K562 (cell line): ENCODE measurements around the gene DST. TPM values are rescaled to one million over a fixed set of nuclear protein-coding genes. Genes with fewer than 3 reads are reported as not detected.

Source experiments
- MYNN ChIP-seq, 2 experiments: sonication (generic); formaldehyde crosslinking in 1 of 2; IDR thresholded peaks; 2 replicates each; pipeline versions ENCODE4 v1.5.0 to v1.6.1; 2016 to 2020; ENCODE audit warnings: antibody characterized with exemption in 1 of 2, missing genetic modification reagents in 1 of 2
- NKRF ChIP-seq: fragments of 450-650 bp; IDR thresholded peaks from 2 replicates; pipeline ENCODE4 v1.6.1; 2016; ENCODE audit warnings: borderline replicate concordance
- NR4A1 ChIP-seq, 2 experiments: fragments of 250-450 bp in 1 of 2; fragments of 450-650 bp in 1 of 2; sonication (Bioruptor Pico) in 1 of 2; IDR thresholded peaks; 2 replicates each; pipeline versions ENCODE4 v1.4.0 to v1.6.1; 2016 to 2020; ENCODE audit warnings: mild to moderate bottlenecking in 2 of 2, missing compliant biosample characterization in 1 of 2, missing genetic modification characterization in 1 of 2, moderate library complexity in 1 of 2
- NUFIP1 ChIP-seq: fragments of 450-650 bp; IDR thresholded peaks from 2 replicates; pipeline ENCODE4 v1.6.1; 2018; ENCODE audit not compliant: partially characterized antibody
- ZBTB49 ChIP-seq: sonication (generic); formaldehyde crosslinking; IDR thresholded peaks from 2 replicates; pipeline ENCODE4 v1.8.0; 2022; ENCODE audit warnings: missing genetic modification reagents, mild to moderate bottlenecking, borderline replicate concordance
- ZNF740 ChIP-seq, 3 experiments: fragments of 200-800 bp in 1 of 3; sonication (Bioruptor generic) in 1 of 3; sonication (generic) in 1 of 3; formaldehyde crosslinking in 1 of 3; IDR thresholded peaks; 2 replicates each; pipeline versions ENCODE4 v1.6.1 to v1.8.0; 2016 to 2022; ENCODE audit warnings: mild to moderate bottlenecking in 2 of 3, missing compliant biosample characterization in 2 of 3, missing genetic modification characterization in 2 of 3, missing genetic modification reagents in 1 of 3
- polyA plus RNA-seq, 8 experiments: library from polyadenylated mRNA; depleted of rRNA in 4 of 8; stranded (reverse) in 5 of 8; unstranded in 3 of 8; fragments of >200 nt; fragmentation: Nextera tagmentation in 2 of 8; fragmentation: Illumina TruSeq in 1 of 8; extraction: Ambion mirVana in 2 of 8; extraction: Trizol in 1 of 8; gene quantifications; 2 replicates each; pipeline versions ENCODE4 v1.2.1 to v1.2.3, GENCODE V29; 2011 to 2014; ENCODE audit warnings: inconsistent platforms in 1 of 8, missing spikeins in 1 of 8
- total RNA-seq, 7 experiments: library from RNA; depleted of rRNA in 6 of 7; stranded (reverse); fragments of >200 nt in 6 of 7; fragmentation: Illumina TruSeq in 2 of 7; extraction: Trizol in 2 of 7; gene quantifications; 2 replicates each; pipeline versions ENCODE4 v1.2.1 to v1.2.3, GENCODE V29; 2011 to 2021; ENCODE audit warnings: low replicate concordance in 1 of 7
- TF ChIP-seq, protein P1 (sequence below), 2 experiments: fragments of 450-650 bp; formaldehyde crosslinking in 1 of 2; IDR thresholded peaks; 2 replicates each; pipeline versions ENCODE4 v1.4.0 to v1.6.1; 2014 to 2020; ENCODE audit warnings: mild to moderate bottlenecking in 2 of 2, borderline replicate concordance in 1 of 2, low read depth in 1 of 2
- TF ChIP-seq, protein P2 (sequence below): IDR thresholded peaks from 2 replicates; pipeline ENCODE4 v1.6.1; 2011; ENCODE audit not compliant: insufficient read length; ENCODE audit errors: extremely low read depth

The DST gene
- total and polyA plus RNA-seq, 9 of the 15 experiments (the other 6 are each of a cell fraction or from before 2014, with no cell fraction given), result 5.2 to 21.9 (median 13.3) TPM

DNA sequence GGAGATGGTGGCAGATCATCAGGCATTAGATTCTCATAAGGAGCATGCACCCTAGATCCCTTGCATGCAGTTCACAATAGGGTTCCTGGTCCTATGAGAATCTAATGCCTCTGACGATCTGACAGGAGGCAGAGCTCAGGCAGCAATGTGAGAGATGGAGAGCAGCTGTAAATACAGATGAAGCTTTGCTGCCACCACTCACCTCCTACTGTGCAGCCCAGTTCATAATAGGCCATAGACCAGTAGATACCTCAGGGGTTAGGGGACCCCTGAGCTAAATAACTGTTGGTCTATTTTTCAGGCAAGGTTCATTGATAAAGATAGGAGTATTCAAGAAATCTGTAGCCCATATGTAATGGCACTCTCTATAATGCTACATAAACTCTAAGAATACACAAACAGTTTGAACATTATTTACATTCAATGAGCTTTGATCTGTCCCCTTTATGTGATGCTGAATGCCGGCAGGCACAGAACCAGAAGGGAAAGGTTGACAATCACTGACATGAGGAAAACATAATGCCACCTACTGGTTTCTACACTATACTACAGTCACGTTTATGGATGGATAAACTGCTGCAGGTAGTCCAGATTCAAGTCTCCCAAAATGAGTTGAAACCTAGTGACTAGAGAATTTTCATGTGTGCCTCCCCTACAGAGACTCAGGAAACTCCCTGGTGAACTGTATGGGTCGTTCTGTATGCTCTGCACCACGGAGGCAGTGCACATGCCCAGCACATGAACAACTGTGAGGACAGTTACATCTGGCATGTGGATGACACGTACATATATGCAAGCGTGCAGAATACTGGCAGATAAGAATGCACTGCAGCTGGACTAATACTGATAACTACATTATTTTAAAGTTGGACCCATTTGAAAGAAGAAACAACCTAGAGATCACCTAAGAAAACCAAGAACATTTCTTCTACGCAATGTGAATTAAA lies 72.0 kb downstream of the DST start (continued):
- TF ChIP-seq, protein P1, sequence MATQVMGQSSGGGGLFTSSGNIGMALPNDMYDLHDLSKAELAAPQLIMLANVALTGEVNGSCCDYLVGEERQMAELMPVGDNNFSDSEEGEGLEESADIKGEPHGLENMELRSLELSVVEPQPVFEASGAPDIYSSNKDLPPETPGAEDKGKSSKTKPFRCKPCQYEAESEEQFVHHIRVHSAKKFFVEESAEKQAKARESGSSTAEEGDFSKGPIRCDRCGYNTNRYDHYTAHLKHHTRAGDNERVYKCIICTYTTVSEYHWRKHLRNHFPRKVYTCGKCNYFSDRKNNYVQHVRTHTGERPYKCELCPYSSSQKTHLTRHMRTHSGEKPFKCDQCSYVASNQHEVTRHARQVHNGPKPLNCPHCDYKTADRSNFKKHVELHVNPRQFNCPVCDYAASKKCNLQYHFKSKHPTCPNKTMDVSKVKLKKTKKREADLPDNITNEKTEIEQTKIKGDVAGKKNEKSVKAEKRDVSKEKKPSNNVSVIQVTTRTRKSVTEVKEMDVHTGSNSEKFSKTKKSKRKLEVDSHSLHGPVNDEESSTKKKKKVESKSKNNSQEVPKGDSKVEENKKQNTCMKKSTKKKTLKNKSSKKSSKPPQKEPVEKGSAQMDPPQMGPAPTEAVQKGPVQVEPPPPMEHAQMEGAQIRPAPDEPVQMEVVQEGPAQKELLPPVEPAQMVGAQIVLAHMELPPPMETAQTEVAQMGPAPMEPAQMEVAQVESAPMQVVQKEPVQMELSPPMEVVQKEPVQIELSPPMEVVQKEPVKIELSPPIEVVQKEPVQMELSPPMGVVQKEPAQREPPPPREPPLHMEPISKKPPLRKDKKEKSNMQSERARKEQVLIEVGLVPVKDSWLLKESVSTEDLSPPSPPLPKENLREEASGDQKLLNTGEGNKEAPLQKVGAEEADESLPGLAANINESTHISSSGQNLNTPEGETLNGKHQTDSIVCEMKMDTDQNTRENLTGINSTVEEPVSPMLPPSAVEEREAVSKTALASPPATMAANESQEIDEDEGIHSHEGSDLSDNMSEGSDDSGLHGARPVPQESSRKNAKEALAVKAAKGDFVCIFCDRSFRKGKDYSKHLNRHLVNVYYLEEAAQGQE (IDR thresholded peaks at IDR 0.05; ENCODE audit: borderline replicate concordance), result peak; percentile 41; the same call in 1 of the 2 replicates
- TF ChIP-seq, protein P1 (CRISPR knock-in tag; IDR thresholded peaks at IDR 0.05; ENCODE audit: low read depth), result no peak
- TF ChIP-seq ZNF740 (CRISPR knock-in tag; IDR thresholded peaks at IDR 0.05) (no peak), ZNF740 (tag; IDR thresholded peaks at IDR 0.05) (no peak), NKRF (no peak), MYNN (IDR thresholded peaks at IDR 0.05) (no peak), MYNN (CRISPR knock-in tag; IDR thresholded peaks at IDR 0.05) (no peak), ZBTB49 (CRISPR knock-in tag) (no peak), NUFIP1 (no peak), NR4A1 (CRISPR knock-in tag; IDR thresholded peaks at IDR 0.05) (no peak), NR4A1 (tag; IDR thresholded peaks at IDR 0.05) (no peak)
- TF ChIP-seq, protein P2, sequence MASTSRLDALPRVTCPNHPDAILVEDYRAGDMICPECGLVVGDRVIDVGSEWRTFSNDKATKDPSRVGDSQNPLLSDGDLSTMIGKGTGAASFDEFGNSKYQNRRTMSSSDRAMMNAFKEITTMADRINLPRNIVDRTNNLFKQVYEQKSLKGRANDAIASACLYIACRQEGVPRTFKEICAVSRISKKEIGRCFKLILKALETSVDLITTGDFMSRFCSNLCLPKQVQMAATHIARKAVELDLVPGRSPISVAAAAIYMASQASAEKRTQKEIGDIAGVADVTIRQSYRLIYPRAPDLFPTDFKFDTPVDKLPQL, result no peak
